ENCODE measurements around the gene GLYATL1. TPM values are rescaled to one million over a fixed set of nuclear protein-coding genes. Genes with fewer than 3 reads are reported as not detected.

GLYATL1 gene
- total and polyA plus RNA-seq, 2 of the 8 experiments (the other 6 are each of a cell fraction or from before 2014, with no cell fraction given) = 8.6 to 10.7 TPM

DNA sequence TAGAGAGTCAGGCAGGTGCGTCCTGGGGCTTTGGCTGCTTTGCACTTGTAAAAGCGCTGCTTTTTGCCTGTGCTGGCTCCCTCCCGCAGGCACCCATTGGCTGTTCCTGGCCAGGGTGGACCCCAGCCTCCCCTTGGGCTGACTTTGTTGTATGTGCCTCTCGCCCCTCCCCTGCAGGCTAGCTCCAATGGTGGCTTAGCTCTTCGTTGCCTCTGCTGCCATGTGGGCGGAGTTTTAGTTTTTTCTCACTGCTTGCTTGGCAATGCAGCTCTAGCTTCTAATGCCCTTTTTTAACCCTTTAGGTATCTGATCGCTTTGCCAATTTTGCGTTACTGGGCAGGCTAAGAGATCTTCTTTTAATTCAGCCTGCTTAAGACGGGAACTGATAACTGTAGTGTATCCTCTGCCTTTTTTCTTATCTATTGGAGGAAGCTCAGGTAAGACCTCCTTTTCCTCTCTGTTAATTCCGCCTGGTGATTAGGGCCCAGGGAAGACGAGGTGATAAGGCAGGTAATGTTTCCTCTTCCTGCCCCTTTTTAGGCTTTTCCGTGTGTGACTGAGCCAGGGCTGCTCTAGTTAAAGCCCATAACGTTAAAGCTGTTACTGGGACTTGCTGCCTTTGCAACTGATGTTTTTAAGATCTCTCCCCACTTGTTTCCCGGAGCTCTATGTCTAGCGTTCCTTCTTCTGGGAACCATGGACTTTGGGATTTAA lies 11.7 kb upstream of the GLYATL1 start (continued):
- TF ChIP-seq JUND (IDR thresholded peaks at IDR 0.05; ENCODE audit: low read length) = no peak
- no peak for TF ChIP-seq HDAC2 (IDR thresholded peaks at IDR 0.05; ENCODE audit: borderline replicate concordance in 1 of 2, low read depth in 2 of 2, low read length in 2 of 2)
- TF ChIP-seq TCF12 (IDR thresholded peaks at IDR 0.05; ENCODE audit: low read depth, low read length) = no peak
- TF ChIP-seq KDM5A (IDR thresholded peaks at IDR 0.05; ENCODE audit: low read length) = no peak
- TF ChIP-seq ATF2 (IDR thresholded peaks at IDR 0.05; ENCODE audit: low read length) = no peak
- TF ChIP-seq PHF8 (conservative IDR thresholded peaks at IDR 0.05; ENCODE audit: low read depth, low read length) = no peak; the same call in 1 of the 2 replicates
- TF ChIP-seq RFX5 (IDR thresholded peaks at IDR 0.05; ENCODE audit: borderline replicate concordance, low read depth, low read length) = no peak
- no peak for TF ChIP-seq KDM4A (IDR thresholded peaks at IDR 0.05; ENCODE audit: low read depth, low read length, severe bottlenecking)
- TF ChIP-seq CTCF (IDR thresholded peaks at IDR 0.05; ENCODE audit: control extremely low read depth in 1 of 3, insufficient read depth in 1 of 3, low read depth in 1 of 3, low read length in 3 of 3) = peak in 1 of 3 experiments; percentile 5; a peak in 1 of 4 replicates
- TF ChIP-seq CBX8 (IDR thresholded peaks at IDR 0.05; ENCODE audit: borderline replicate concordance, low read depth, low read length) = no peak
- no peak for TF ChIP-seq CREB1 (IDR thresholded peaks at IDR 0.05)
- TF ChIP-seq SRF (IDR thresholded peaks at IDR 0.05; ENCODE audit: low read depth, low read length) = no peak
- TF ChIP-seq ATF3 (IDR thresholded peaks at IDR 0.05; ENCODE audit: insufficient read depth, low read depth, low read length) = no peak
- peak; percentile 57; the same call in 1 of the 2 replicates for TF ChIP-seq SP1 (IDR thresholded peaks at IDR 0.05; ENCODE audit: low read depth, low read length)
- no peak for TF ChIP-seq E2F6 (IDR thresholded peaks at IDR 0.05)
- TF ChIP-seq USF2 (IDR thresholded peaks at IDR 0.05; ENCODE audit: low read length) = no peak
